GM21360 (cell line): ENCODE data around the gene TRIM4.

ENCODE experiments used
- ATAC-seq: cut with Tn5 transposase; IDR thresholded peaks from one replicate; pipeline ENCODE4 v1.9.1; 2021; ENCODE audit warnings: mild to moderate bottlenecking, moderate library complexity; ENCODE audit not compliant: unreplicated experiment

TRIM4 gene

DNA sequence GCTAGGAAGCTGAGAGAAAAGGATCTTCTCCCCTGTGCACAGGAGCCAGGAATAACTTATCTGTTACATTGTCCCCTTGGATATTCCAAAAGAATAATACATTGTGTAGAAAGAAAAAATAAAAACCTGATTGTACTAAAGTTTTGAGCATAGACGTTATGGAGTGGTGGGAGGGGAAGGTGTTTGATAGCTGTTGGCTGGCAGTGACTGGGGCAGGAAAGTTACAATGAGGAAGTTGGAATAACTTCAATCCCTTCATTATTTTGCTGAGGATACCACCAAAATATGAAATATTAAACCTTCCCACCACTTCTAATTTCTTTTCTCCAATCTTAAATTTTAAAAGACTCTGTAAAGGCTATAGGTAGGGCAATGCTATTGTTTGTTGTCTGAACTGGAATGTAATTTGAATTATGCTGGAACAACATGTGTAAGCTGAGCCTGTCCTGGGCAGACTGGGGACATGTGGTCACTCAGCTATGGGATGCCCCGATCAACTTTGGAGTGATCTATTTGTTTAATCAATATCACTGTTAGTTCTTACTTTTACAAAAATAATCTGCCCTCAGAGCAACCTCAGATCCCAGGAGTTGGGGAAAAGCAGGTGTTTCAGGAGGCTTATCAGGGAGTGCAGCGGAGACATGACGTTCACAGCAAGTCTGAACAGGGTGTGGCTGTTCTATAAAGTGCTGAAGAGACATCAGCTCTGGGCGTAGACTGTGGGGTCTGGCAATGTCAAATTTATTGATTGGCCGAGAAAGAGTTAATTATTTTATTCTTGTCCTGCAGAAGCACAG is 70.7 kb downstream of the TRIM4 start:
- ATAC-seq = no peak

- ATAC-seq = no peak
Observed at GRCh38 chr7:99844328-99844727, 75.0 kb downstream of the TRIM4 start.

- no peak for ATAC-seq
Observed at GRCh38 chr7:99843808-99844207, 75.5 kb downstream of the TRIM4 start.

DNA sequence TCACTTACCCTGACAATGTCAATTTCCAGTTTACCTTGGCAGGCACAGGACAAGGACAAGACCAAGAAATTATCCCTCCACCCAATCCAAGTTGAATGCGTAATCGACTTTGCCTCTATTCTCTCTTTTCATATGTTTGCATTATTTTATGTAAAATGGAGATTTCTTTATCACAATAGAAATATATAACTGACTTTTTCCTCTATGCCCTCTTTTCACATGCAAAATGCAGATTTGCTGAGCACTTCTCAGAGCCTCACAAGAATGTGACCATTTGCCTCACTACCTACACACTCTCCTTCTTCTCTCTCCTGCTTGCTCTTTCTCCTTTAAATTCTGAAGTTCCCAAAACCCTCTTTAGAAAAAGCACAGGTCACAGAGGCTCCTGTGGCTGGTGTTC is 76.4 kb downstream of the TRIM4 start:
- ATAC-seq = no peak
